Right kidney (tissue), 1 donor: ENCODE data around the gene LAMTOR4.
"Not testable (repeated sequence)": the region's sequence is repeated elsewhere in the genome, so short reads cannot be mapped to it uniquely, and the experiment has no call there.

Experiments
- DNase-seq: peaks from one replicate; pipeline ENCODE4 v3.0.0-alpha.2; 2016

Gene LAMTOR4

GRCh38 chr7:100195222-100195621 lies 46.5 kb downstream of the LAMTOR4 start:
- DNase-seq: no peak

- not testable (repeated sequence) for DNase-seq
Measured at GRCh38 chr7:100195901-100196322, 47.2 kb downstream of the LAMTOR4 start.

- no peak for DNase-seq
Measured at GRCh38 chr7:100198266-100198665, 49.5 kb downstream of the LAMTOR4 start.

GRCh38 chr7:100200693-100201092 lies 52.0 kb downstream of the LAMTOR4 start:
- no peak for DNase-seq
